Astrocyte (in vitro differentiated cells and primary cell): ENCODE results near the gene EFCAB6. TPM values are rescaled to one million over a fixed set of nuclear protein-coding genes. Genes with fewer than 3 reads are reported as not detected.

Experiments used
- DNase-seq: peaks from one replicate; pipeline ENCODE4 v3.0.0-alpha.2; 2010; ENCODE audit warnings: low read depth
- FAIRE-seq: peaks from 2 replicates; lab custom pipeline; 2011; peaks lifted over from hg19 to GRCh38; lab: Jason Lieb, UNC
- H2AFZ ChIP-seq: 2 replicates; pipeline ENCODE4 v1.6.0; 2012; ENCODE audit warnings: low read depth, low read length, inconsistent platforms
- H3K27ac ChIP-seq: 2 replicates; pipeline ENCODE4 v1.5.1; 2011; ENCODE audit warnings: low read depth, low read length, inconsistent platforms
- H3K27me3 ChIP-seq: 2 replicates; pipeline ENCODE4 v1.6.0; 2011; ENCODE audit warnings: low read length, inconsistent platforms; ENCODE audit not compliant: insufficient read depth
- H3K36me3 ChIP-seq: 2 replicates; pipeline ENCODE4 v1.5.1; 2011; ENCODE audit warnings: low read length, inconsistent platforms; ENCODE audit not compliant: insufficient read depth
- H3K4me1 ChIP-seq: 2 replicates; pipeline ENCODE4 v1.5.1; 2011; ENCODE audit warnings: low read length, inconsistent platforms; ENCODE audit not compliant: insufficient read depth
- H3K4me2 ChIP-seq: 2 replicates; pipeline ENCODE4 v1.6.0; 2012; ENCODE audit warnings: low read length, inconsistent platforms
- H3K4me3 ChIP-seq: 2 replicates; pipeline ENCODE4 v1.5.1; 2011; ENCODE audit warnings: low read depth, mild to moderate bottlenecking, low read length, inconsistent platforms; ENCODE audit not compliant: insufficient read depth
- H3K79me2 ChIP-seq: 2 replicates; pipeline ENCODE4 v1.6.0; 2012; ENCODE audit warnings: mild to moderate bottlenecking, low read length, inconsistent platforms; ENCODE audit not compliant: insufficient read depth
- H3K9ac ChIP-seq: 2 replicates; pipeline ENCODE4 v1.6.0; 2012; ENCODE audit warnings: mild to moderate bottlenecking, low read length, inconsistent platforms
- H3K9me3 ChIP-seq: 2 replicates; pipeline ENCODE4 v1.5.1; 2012; ENCODE audit warnings: low read depth, mild to moderate bottlenecking, low read length, inconsistent platforms; ENCODE audit not compliant: insufficient read depth
- H4K20me1 ChIP-seq: 2 replicates; pipeline ENCODE4 v1.6.0; 2012; ENCODE audit warnings: low read length, inconsistent platforms; ENCODE audit not compliant: insufficient read depth
- H3K27ac Mint-ChIP-seq: one replicate; pipeline ENCODE4 v1.8.0; 2021; ENCODE audit warnings: mild to moderate bottlenecking, mixed read lengths; ENCODE audit not compliant: unreplicated experiment
- H3K27me3 Mint-ChIP-seq: one replicate; pipeline ENCODE4 v1.8.0; 2021; ENCODE audit warnings: low read depth, mixed read lengths; ENCODE audit not compliant: unreplicated experiment
- H3K36me3 Mint-ChIP-seq: one replicate; pipeline ENCODE4 v1.8.0; 2021; ENCODE audit warnings: low read depth, mixed read lengths; ENCODE audit not compliant: unreplicated experiment
- H3K4me1 Mint-ChIP-seq: one replicate; pipeline ENCODE4 v1.8.0; 2021; ENCODE audit warnings: low read depth, mixed read lengths; ENCODE audit not compliant: unreplicated experiment
- H3K4me3 Mint-ChIP-seq: one replicate; pipeline ENCODE4 v1.8.0; 2021; ENCODE audit warnings: mild to moderate bottlenecking, moderate library complexity, mixed read lengths; ENCODE audit not compliant: unreplicated experiment
- H3K9me3 Mint-ChIP-seq: one replicate; pipeline ENCODE4 v1.8.0; 2021; ENCODE audit warnings: mild to moderate bottlenecking, mixed read lengths; ENCODE audit not compliant: unreplicated experiment
- EZH2 ChIP-seq: IDR thresholded peaks from 2 replicates; pipeline ENCODE4 v1.6.1; 2012; ENCODE audit warnings: mild to moderate bottlenecking, low read length, inconsistent platforms; ENCODE audit not compliant: insufficient read depth
- total RNA-seq: library from RNA; stranded (reverse); gene quantifications from 2 replicates; pipeline ENCODE4 v1.2.1, GENCODE V29; 2021
- TF ChIP-seq, protein P1 (sequence below): IDR thresholded peaks from 2 replicates; pipeline ENCODE4 v1.5.1; 2011; ENCODE audit warnings: low read depth, mild to moderate bottlenecking, inconsistent platforms, low read length, moderate library complexity; ENCODE audit not compliant: insufficient read depth

EFCAB6 gene
- total RNA-seq, 1 donor from 2014 or later, result 1.2 TPM

DNA sequence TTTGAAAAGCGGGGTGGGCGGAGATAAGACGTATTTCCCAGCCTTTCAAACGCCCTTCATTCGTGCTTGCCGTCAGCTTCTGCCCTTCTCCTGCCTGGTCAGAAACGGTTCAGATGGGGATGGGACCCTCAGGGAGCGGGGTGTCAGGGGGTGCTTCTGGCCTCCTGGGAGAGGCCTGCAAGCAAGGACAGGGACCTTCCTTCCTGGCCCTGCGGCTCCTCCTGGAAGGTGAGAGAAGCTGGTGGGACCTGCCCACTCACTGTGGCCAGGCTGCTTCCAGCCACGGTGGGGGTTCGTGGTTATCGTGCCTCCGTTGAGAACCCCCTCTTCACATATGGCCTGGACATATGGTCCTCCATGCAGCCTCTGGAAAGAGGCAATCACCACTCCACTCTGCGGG is 295.7 kb downstream of the EFCAB6 start:
- no peak for FAIRE-seq
- Mint-ChIP-seq H3K4me1 (peaks cover 4% of the 10 kb centered on the region), H3K9me3 (no peaks in the 10 kb centered on the region), H3K4me3 (no peak overlapping the region), H3K36me3 (peaks cover 2% of the 10 kb centered on the region), H3K27ac (no peak overlapping the region), H3K27me3 (peaks cover 32% of the 10 kb centered on the region)
- TF ChIP-seq, protein P1, sequence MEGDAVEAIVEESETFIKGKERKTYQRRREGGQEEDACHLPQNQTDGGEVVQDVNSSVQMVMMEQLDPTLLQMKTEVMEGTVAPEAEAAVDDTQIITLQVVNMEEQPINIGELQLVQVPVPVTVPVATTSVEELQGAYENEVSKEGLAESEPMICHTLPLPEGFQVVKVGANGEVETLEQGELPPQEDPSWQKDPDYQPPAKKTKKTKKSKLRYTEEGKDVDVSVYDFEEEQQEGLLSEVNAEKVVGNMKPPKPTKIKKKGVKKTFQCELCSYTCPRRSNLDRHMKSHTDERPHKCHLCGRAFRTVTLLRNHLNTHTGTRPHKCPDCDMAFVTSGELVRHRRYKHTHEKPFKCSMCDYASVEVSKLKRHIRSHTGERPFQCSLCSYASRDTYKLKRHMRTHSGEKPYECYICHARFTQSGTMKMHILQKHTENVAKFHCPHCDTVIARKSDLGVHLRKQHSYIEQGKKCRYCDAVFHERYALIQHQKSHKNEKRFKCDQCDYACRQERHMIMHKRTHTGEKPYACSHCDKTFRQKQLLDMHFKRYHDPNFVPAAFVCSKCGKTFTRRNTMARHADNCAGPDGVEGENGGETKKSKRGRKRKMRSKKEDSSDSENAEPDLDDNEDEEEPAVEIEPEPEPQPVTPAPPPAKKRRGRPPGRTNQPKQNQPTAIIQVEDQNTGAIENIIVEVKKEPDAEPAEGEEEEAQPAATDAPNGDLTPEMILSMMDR, result no peak
- no peak for TF ChIP-seq EZH2
- Histone ChIP-seq H2AFZ (no peak overlapping the region), H3K79me2 (no peaks in the 10 kb centered on the region), H3K4me3 (no peak overlapping the region), H3K9me3 (no peaks in the 10 kb centered on the region), H3K27me3 (no peaks in the 10 kb centered on the region), H3K27ac (no peak overlapping the region), H4K20me1 (no peaks in the 10 kb centered on the region), H3K9ac (no peak overlapping the region), H3K4me2 (no peak overlapping the region), H3K36me3 (no peaks in the 10 kb centered on the region), H3K4me1 (no peaks in the 10 kb centered on the region)
- DNase-seq, result no peak

DNA sequence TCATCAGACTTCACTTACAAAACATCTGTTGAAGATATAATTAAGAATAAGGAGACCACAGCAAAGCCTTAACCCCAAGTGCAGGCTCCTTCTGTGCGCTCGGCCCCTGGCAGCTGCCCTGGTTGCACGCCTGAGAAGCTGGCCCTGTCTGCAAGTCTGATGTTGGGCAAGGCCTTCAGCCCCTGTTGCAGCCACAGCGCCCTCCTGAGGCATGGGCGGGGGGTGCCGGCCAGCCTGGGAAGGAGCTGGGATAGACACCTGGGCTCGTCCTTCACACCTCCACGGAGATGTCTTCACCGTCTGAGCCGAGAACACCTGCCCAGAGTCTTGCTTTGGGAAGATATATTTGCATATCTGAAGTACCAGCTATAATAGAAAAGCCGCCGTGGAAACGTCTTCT is 296.2 kb downstream of the EFCAB6 start:
- peaks cover 2% of the 10 kb centered on the region for H3K36me3 Mint-ChIP-seq
- TF ChIP-seq, protein P1, result no peak
- no peak for TF ChIP-seq EZH2
- H3K4me1 Mint-ChIP-seq, result peaks cover 4% of the 10 kb centered on the region
- no peak overlapping the region for H3K27ac Mint-ChIP-seq
- peaks cover 32% of the 10 kb centered on the region for H3K27me3 Mint-ChIP-seq
- H3K4me3 ChIP-seq, result no peak overlapping the region
- FAIRE-seq (no peak), DNase-seq (no peak)
- H3K79me2 ChIP-seq, result no peaks in the 10 kb centered on the region
- H3K9ac ChIP-seq, result no peak overlapping the region
- no peaks in the 10 kb centered on the region for H3K4me1 ChIP-seq
- no peaks in the 10 kb centered on the region for H3K9me3 ChIP-seq
- no peak overlapping the region for H3K27ac ChIP-seq
- H4K20me1 ChIP-seq, result no peaks in the 10 kb centered on the region
- H3K4me3 Mint-ChIP-seq, result no peak overlapping the region
- H3K27me3 ChIP-seq, result no peaks in the 10 kb centered on the region
- H3K36me3 ChIP-seq, result no peaks in the 10 kb centered on the region
- no peak overlapping the region for H3K4me2 ChIP-seq
- H2AFZ ChIP-seq, result no peak overlapping the region
- H3K9me3 Mint-ChIP-seq, result no peaks in the 10 kb centered on the region

DNA sequence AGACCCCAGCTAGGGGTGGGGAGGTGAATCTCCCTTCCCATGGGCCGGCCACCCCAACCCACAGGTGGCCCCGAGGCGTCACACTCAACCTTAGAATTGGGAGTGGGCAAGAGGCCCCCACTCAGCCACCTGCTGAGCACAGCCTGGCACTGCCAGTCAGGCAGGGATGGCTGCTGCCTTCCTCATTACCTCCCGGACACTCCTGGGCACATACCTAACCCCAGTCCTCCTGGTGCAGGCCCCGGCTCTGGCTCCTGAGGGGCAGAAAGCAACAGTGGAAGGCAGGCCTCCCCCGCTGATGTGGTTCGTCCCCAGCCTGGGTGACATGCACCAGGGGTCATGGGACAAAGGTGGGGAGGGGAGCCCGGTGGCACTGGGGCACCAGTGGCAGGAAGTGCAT is 296.7 kb downstream of the EFCAB6 start:
- Mint-ChIP-seq H3K36me3 (peaks cover 2% of the 10 kb centered on the region), H3K4me3 (no peak overlapping the region), H3K27me3 (peaks cover 33% of the 10 kb centered on the region), H3K27ac (no peak overlapping the region), H3K9me3 (no peaks in the 10 kb centered on the region), H3K4me1 (peaks cover 4% of the 10 kb centered on the region)
- Histone ChIP-seq H3K4me3 (no peak overlapping the region), H3K27ac (no peak overlapping the region), H3K9me3 (no peaks in the 10 kb centered on the region), H3K4me1 (no peaks in the 10 kb centered on the region), H2AFZ (no peak overlapping the region), H3K79me2 (no peaks in the 10 kb centered on the region), H3K9ac (no peak overlapping the region), H3K36me3 (no peaks in the 10 kb centered on the region), H4K20me1 (no peaks in the 10 kb centered on the region), H3K27me3 (no peaks in the 10 kb centered on the region), H3K4me2 (no peak overlapping the region)
- FAIRE-seq (no peak), DNase-seq (no peak)
- TF ChIP-seq EZH2, result no peak
- TF ChIP-seq, protein P1, result no peak
